NCI-H526 treated with DMSO at 0.1 percent for 48 hours (cell line): Measurements from ENCODE around the gene CDK14.

ENCODE experiments used
- DNase-seq: peaks from one replicate; lab custom pipeline; 2025; lab: John Stamatoyannopoulos, UW

CDK14 gene

DNA sequence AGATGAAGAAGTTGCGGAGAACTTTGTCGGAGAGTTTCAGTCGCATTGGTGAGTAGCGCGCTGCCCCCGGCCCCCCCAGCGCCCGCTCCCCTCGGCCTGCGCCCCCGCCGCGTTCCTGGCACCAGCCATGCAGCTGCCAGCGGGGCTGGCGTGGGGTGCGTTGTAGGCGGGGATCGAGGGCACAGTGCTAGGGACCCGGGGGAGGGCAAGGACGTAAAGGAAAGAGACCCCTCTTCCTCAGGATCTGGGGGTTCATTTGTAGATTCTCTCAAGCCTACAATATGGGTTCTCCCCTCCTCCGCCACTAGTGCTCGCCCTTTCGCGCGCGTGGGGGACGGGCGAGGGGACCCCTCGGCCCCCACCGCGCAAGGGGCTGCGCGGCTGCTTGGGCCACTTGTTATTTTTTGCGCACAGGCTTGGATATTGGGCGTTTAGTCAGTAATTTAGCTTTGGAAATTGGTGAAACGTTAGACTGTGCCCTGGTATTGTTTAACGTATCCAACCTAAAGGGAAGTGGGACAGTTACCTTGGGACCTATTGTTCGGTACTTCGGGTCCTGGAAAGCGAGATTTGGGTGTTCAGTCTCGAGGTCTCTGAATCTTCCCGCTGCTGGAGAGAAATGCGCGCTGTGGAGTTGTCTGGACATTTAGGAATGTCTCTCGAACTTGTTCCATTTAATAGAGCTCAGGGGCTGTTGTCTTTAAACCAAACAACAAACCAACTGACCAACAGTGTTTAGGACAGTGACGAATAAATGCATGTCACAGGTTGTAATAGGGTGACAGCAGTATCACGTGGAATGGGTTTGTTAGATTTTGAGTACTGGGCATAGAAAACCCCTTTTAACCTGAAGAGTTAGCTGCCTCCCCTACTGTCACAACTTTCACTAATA lies 796 bp downstream of the CDK14 start:
- DNase-seq = peak; percentile 85

DNA sequence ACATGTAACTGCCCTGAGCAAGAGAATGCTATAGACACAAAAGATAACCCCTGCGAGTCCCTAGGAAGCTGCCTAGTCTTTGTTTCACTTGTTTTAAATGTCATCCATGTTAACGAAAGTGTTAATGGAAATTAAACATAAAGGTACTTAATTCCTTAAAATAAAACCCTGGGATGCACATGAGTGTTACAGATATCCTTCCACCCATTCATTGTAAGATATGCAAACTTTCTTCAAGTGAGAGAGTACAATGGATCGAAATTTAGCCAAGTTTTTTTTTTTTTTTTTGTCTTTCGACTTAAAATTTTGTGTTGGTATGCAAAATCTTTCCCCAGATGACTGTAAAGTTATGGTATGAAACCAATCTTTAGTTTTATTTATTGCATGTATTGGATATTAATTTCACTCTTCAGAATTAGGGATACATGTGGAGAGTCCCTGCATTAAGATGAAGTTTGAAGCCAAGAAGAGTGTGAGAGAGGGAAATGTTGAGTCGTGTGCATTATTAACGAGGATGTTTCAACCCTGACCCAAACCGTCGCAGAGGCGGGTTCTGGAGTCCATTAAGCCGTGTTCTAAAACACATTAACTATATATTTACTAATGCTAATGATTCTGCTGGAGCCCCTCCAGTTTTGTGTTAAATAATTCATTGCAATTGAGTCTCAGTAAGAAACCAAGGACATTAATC lies 1.6 kb downstream of the CDK14 start:
- peak; percentile 47 for DNase-seq

DNA sequence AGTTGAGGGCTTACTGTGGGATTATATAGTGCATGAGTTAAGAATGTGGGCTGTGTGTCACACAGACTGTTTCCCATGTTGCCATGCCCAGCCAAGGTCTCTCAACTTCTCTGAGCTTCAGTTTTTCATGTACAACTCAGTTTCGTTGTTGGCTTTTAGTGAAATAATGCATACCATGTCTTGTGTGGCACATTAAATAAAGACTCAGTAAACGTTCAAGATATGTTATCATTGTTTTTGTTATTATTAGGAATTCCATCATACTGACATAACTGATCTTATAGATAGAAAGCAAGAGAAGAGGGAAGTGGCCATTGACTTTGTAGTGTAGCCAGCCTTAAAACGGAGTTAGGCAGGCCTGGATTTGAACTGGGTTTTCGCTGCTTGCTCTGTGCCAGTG lies 2.9 kb downstream of the CDK14 start:
- DNase-seq = no peak

DNA sequence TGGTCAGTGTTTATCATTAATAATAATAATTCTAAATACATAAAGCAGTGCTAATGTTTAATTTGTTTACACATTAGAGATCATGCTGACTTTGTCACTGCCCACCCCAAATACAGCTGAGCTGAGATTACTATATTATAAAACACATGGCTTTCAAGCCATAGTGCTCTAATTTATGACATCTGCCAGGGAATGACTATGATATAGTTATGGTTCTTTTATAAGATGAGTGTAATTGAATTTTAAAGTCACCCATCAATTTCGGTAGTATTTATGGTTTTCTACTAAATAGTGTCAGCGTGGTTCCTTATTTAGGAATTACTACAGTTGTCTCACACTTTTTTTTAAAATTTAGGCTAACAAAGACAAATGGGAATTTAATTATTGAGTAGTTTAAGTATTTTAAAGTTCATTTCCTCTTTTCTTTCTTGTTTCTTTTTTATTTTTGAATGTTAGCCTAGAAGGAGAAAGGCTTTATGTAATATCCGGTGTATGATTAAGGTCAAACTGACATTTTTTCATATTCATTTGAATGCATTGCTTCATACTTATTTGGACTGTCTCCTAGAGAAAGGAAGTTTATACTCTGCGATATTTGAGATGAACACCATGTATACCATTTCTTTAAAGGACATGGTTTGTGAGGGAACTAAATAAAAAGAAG lies 3.9 kb downstream of the CDK14 start:
- no peak for DNase-seq

DNA sequence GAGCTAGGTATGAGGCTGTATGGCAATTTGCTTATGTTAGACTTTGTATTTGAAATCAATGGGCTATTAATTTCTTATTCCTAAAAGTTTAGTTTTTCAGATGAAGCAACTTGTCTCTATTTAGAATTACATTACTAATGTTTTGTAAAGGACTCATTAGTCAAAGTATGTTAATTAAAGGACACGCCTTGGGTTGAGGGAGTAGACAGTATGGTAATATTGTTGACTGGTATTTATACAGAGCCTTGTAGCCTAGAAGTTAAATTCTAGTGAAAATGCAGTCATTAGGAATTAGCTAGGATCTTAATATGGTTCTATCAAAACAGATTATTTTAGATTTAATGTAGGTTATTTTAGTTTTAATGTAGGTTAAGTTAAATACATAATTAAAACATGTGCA lies 6.2 kb downstream of the CDK14 start:
- DNase-seq = no peak

DNA sequence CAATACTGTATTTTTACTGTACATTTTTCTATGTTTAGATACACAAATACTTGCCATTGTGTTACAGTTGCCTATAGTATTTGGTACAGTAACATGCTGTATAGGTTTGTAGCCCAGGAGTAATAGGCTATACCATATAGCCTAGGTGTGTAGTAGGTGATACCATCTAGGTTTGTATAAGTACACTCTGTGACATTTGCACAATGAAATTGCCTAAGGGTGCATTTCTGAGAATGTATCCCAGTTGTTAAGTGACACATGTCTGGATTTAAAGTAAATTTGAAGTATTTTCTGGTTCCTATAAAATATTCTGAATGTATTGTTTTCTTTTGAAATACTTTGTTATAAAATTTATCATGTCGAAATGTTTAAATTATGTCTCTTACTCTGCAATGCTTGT lies 7.2 kb downstream of the CDK14 start:
- peak; percentile 67 for DNase-seq

DNA sequence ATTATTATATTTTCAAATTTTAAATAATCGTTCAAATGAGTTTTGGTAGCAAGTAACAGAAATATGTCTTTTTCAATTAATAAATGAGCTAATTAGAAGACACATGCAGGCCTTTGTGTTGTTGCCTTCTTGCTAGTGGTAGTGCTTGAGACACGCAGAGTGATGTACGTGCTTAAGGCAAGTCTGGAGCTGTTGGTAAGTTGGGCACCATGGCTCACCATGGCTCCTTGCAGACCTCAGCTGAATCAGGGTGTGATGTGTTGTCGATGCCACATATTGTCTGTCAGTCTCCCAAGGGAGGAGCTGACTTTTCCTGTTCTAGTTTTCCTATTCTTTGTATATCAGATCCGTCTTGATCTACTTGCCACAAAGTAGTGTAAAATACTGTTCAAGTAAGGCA lies 8.3 kb downstream of the CDK14 start:
- peak; percentile 74 for DNase-seq

DNA sequence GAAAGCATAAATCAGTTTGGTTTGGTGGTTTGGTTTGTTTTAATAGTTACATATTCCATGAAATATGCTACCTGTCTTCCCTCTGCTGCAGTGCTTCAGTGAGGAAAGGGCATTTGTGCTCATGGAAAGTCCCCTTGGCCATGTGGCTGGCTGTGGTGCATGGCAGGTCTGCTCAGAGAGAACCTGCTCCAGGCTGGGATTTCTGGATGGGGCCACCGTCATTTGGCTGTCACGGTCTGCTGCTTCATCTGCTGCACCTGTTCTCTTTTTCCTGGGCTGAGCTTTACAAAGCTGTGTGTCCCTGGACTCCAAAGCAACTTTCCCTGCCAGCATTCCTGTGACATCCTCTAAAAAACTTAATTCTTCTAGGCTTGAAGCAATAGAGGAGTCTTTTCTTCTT lies 8.9 kb downstream of the CDK14 start:
- peak; percentile 95 for DNase-seq

DNA sequence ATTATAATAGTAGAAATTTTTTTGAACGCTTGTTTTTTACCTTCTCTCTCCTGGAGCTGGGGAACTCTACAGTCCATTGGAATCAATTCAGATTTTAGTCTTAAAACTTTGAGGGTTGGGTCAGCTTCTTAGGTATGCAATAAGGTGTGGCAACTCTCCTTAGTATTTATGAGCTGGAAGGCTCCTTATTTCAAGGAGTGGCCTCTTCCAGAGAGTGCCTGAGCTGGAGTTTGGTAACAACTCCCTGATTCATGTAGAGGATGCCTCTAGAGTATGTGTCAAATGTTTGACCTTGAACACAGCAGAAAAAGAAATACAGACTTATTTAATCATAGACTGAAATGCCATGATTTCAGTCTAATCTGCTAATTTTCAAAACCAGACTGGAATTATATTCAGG lies 11.1 kb downstream of the CDK14 start:
- DNase-seq = no peak

DNA sequence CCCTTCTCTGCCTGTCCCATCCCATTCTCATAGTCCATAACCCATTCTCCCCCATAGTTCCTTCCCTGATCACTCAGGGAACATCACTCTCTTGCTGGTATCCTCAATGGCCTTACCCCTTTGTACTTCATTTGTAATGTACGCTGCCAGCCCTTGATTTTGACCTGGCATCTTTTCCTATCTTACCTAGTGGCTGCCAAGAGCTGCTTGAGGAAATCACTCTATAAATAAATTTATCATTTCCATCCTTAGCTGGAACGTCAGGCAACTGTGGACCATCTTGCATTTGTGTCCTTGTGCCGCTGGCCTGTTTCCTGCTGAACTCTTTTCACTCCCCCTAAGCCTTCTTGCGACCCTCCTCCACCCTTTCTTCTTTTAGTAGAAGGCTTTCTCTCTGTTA lies 14.0 kb downstream of the CDK14 start:
- no peak for DNase-seq

DNA sequence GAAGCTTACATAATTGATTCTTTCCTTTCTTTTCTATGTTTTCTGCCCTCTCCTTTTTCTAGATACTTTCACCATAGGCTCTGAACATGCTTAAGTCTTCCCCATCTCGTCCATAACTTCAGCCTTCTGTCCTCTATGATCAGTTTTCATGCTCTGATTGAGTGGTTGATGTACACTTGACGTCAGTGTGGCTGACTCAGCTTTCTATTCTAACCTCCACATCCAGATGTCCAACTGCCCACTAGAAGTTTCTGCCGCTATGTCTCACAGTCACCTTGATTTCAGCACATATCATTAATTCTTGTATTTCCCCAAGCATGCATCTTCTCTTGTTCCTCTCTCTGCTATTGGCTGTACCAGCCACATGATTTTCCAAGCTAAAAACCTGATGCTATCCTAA lies 15.0 kb downstream of the CDK14 start:
- DNase-seq = no peak

DNA sequence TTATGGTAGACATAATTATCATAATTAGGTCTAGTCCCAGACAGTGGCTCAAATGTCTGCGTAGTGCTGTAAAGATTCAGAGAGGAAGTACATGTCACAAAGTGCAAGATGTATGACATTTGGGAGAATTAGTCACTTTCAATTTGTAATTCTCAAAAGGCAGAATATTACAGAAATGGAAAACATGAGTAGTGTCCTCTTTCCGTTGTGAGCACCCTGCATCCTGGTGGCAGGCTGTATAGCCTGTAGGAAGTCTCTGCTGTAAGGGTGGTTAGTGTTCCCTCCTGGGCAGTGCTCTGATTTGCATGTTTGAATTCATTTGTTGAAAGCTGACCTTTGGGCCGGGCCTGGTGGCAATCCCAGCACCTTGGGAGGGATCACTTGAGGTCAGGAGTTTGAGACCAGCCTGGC lies 17.0 kb downstream of the CDK14 start:
- peak; percentile 52 for DNase-seq

DNA sequence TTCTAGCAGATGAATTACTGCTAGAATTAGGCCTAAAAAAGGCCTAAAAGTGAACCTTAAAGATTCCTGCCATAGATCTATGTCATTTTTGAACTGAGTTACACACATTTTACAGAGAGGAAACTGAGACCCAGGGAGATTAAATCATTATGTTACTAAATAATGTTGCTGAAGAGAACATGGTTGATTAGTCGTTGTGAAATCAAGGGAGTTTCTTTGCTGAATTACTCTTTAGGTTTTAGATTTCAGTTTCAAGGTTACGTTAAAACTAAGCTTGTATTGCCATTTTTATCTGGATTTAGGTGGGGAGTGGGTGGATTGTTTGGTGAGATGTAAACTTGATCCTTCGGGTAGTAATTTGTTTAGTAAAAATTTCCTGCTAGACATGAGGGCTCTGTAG lies 21.3 kb downstream of the CDK14 start:
- no peak for DNase-seq

DNA sequence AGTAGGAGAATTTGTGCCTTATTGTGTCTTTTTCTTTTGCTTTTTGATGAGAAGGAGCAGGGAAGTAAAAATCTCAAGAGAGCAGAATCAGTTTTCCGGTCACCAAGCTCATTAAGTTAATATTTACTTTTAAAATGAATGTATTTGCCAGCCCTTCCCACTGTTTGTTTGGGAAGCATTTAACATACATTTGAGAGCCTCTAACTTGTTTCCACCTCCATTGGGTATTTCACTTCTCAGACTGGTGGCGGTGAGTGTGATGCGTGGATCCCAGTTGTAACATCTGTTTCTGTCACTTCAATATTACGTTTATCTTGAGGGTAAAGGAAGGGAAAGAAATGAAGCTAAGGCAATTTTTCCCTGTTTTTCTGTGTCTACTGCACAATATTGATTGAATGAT lies 22.8 kb downstream of the CDK14 start:
- peak; percentile 16 for DNase-seq

DNA sequence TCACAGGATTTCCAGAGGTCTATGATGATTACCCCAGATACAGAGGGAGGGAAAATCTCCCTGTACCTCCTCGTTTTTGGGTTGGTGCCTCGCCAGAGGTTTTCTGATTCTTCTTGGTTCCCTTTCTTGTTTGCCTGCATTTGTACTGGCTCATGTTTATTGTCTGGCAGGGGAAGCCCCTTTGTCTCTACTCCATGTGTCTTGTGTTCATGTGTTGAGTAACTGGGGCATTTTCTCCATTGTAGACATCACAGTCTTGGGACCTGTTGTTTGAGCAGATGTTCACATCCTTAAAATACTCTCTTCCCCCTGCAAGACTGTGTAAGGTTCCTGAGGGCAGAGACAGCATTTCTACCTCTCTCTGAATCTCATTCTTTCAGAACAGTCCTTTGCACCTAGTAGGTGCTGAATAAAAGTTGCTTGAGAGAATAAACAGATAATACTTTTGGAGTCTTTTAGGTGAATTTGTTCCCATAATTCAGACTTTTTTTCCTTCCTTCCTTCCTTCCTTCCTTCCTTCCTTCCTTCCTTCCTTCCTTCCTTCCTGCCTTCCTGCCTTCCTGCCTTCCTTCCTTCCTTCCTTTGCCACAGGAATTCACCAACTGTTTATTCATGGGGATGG lies 25.1 kb downstream of the CDK14 start:
- DNase-seq = no peak

DNA sequence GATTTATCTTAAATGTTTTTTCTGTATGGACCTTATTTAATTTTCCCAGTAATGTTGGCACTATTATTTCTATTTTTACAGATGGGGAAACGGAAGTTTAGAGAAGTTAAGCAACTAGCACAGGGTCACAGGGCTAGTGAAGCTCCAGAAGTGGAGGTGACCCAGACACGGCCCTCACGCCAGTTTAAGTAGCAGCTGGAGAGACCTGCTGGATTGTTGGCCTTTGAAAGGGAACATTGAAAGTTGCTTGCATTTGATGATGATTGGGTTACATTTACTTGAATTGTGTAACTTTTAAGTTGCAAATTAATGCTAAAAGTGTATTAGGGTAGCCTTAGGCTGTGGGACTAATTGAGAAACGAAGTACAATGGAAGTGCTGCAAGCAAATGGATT lies 25.6 kb downstream of the CDK14 start:
- no peak for DNase-seq

DNA sequence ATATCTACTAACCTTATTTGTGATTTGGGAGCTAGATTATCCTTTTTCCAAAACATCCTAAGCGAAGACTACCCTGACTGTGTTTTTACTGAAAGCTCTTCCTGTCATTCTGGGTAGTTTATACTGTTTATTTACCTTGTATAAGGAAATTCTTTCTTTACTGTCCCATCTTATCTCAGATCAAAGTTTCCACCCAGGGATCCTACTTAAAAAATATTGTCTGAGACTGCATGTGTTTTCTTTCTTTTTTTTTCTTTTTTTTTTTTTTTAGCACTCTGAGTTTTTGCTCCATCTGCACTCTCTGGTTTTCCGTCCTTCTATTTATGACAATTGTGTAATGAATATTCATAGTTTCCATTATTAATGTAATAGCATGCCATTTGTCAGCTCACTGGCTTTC lies 26.5 kb downstream of the CDK14 start:
- no peak for DNase-seq

DNA sequence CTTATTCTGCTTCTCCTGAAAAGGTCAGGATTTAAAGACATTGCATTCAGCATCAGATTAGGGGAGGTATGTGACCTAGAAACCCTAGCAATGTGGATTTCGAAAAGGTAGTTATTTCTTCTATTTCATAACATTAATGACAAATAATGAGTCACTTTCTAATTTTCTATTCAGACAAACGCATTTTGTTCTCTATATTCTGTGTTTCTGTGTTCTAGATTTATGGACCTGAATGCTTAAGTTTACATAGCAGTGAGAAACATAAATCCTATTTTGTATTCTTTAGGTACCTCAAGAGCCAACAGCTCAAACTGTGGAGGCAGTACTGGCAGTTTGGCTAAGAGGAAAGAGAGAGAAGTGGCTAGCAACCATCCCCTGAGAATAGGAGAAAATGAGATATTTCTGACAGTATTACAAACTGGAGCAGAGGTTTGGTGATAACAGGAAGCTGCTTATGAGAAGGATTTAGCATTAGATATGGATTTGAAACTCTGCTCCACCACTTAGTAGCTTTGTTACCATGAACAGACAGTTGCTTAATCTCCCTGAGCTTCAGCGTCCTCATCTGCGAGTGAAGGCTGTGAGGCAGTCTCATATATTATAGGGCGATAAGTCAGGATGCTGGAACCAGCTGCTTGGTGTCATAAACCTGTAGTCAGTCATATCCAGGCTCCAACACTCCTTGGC lies 28.2 kb downstream of the CDK14 start:
- DNase-seq = no peak

DNA sequence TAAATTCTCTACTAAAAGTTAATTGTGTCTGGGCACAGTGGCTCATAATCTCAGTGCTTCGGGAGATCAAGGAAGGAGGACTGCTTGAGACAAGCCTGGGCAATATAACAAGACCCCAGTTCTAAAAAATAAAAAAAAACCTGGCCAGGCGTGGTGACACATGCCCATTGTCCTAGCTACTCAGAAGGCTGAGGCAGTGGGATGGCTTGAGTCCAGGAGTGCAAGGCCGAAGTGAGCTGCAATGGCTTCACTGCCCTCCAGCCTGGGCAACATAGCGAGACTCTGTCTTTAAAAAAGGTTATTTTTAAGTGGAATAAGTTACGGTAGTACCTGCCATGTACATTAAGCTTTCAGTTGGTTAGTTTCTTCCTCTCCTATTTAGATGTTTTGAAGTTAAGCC lies 28.9 kb downstream of the CDK14 start:
- no peak for DNase-seq

DNA sequence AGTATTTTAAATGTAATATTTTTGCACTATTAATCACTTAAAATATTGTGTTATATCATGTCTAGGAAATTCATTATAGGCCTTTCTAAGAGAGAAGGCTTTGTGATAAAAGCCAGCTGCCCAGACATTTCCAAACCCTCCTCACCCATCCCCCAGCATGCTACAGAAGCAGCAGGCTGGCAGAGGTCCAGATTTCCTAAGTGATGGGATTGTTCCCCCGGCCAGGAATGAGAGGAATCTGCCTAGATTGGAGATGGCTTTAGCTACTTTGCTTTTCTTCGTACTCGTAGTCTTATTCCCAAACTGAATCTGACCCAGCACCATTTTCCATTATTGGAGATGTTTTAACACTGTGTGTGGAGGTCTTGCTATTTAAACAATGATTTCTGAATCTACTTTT lies 29.4 kb downstream of the CDK14 start:
- DNase-seq = peak; percentile 16

DNA sequence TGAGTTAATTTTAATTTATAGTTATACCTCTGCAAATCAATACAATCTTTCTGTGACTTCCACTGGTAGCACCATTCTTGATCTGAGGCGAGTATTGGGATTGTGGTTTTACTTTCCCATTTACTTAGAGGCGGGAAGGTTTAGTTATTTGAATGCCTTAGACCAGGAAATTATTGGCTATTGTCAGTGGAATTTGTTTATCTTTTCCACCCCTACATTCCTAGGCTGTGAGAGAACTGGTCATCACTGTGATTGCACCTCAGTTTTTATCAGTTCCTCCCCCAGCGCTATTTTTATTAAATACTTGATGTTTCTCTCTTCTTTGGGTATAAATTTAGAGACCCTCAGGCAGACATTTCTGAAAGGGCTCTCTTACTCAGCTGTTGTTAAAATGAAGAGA lies 29.9 kb downstream of the CDK14 start:
- DNase-seq = no peak

DNA sequence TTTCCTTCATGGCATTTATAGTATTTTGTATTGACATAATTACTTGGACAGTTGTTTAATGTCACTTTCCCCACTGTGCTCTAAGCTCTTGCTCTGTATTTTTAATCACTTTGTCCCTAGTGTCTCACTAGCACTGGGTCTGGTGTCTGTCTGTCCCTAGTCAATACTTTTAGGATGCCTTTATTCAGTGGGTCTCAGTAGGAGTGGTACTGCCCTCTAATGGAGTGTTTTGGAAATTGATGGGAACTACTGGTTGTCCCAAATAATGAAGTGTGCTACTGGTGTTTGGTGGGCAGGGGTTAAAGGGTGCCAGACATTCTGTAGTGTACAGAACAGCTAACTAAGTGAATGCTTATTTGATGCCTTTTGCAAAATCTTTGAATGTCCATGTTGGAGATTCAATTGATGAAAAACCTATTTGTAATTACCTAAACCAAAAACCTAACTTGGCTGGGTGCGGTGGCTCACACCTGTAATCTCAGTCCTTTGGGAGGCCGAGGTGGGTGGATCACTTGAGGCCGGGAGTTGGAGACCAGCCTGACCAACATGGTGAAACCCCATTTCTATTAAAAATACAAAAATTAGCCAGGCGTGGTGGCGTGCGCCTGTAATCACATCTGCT lies 33.3 kb downstream of the CDK14 start:
- peak; percentile 80 for DNase-seq
